ENCODE measurements around the gene NUP54.

Gene NUP54

GRCh38 chr4:76106442-76106841, 41.8 kb downstream of the NUP54 start:
- TF ChIP-seq, protein P1, sequence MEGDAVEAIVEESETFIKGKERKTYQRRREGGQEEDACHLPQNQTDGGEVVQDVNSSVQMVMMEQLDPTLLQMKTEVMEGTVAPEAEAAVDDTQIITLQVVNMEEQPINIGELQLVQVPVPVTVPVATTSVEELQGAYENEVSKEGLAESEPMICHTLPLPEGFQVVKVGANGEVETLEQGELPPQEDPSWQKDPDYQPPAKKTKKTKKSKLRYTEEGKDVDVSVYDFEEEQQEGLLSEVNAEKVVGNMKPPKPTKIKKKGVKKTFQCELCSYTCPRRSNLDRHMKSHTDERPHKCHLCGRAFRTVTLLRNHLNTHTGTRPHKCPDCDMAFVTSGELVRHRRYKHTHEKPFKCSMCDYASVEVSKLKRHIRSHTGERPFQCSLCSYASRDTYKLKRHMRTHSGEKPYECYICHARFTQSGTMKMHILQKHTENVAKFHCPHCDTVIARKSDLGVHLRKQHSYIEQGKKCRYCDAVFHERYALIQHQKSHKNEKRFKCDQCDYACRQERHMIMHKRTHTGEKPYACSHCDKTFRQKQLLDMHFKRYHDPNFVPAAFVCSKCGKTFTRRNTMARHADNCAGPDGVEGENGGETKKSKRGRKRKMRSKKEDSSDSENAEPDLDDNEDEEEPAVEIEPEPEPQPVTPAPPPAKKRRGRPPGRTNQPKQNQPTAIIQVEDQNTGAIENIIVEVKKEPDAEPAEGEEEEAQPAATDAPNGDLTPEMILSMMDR (IDR thresholded peaks at IDR 0.05; ENCODE audit: insufficient read depth, low read length, poor library complexity, severe bottlenecking) = no peak
- no peak for TF ChIP-seq EZH2phosphoT487 (conservative IDR thresholded peaks at IDR 0.05; ENCODE audit: low read length)
- H3K4me2 ChIP-seq (ENCODE audit: low read depth, low read length, poor library complexity, severe bottlenecking) = no peak overlapping the region
- H3K79me2 ChIP-seq (ENCODE audit: insufficient read depth, low read length) = no peaks in the 10 kb centered on the region
- H3K9ac ChIP-seq (ENCODE audit: low read length) = no peak overlapping the region
- H3K9me3 ChIP-seq (ENCODE audit: insufficient read depth, low read length) = no peaks in the 10 kb centered on the region
- no peaks in the 10 kb centered on the region for H3K27me3 ChIP-seq (ENCODE audit: low read length)
- H3F3A ChIP-seq (ENCODE audit: insufficient read depth) = no peaks in the 10 kb centered on the region
- H3K27ac ChIP-seq (ENCODE audit: low read depth, low read length) = no peak overlapping the region
- H4K20me1 ChIP-seq (ENCODE audit: low read depth, low read length) = no peaks in the 10 kb centered on the region
- H3K4me3 ChIP-seq (ENCODE audit: insufficient read depth, low read length, poor library complexity, severe bottlenecking) = no peak overlapping the region
- no peaks in the 10 kb centered on the region for H3K9me2 ChIP-seq (replicated peaks; ENCODE audit: insufficient read depth, low read length)
- no peak overlapping the region for H2AFZ ChIP-seq (ENCODE audit: low read depth, low read length, severe bottlenecking)
- H3K36me3 ChIP-seq (ENCODE audit: low read length) = no peaks in the 10 kb centered on the region

DNA sequence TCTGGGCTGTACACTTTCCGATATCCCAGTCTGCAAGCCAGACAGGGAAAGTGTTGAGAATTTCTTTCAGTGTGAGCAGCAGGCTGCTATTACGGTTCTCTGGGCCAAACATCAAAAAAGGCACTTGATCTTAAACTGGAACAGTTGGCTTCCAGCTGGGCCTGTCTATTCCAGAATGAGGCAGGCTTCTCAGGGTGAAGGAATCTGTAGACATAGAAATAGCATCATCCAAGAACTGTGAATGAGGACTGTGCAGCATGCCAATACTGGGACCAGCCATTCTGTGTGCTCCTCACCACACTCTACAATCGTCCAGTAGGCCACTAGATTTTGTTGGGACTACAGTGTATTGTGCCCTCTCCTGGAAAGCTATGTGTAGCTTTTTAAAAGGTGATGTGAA, 42.5 kb downstream of the NUP54 start:
- H4K20me1 ChIP-seq (ENCODE audit: low read depth, low read length) = no peaks in the 10 kb centered on the region
- H3K27ac ChIP-seq (ENCODE audit: low read depth, low read length) = no peak overlapping the region
- H3K36me3 ChIP-seq (ENCODE audit: low read length) = no peaks in the 10 kb centered on the region
- H3K9ac ChIP-seq (ENCODE audit: low read length) = no peak overlapping the region
- H3K4me2 ChIP-seq (ENCODE audit: low read depth, low read length, poor library complexity, severe bottlenecking) = no peak overlapping the region
- H3F3A ChIP-seq (ENCODE audit: insufficient read depth) = no peaks in the 10 kb centered on the region
- H3K9me3 ChIP-seq (ENCODE audit: insufficient read depth, low read length) = no peaks in the 10 kb centered on the region
- no peaks in the 10 kb centered on the region for H3K79me2 ChIP-seq (ENCODE audit: insufficient read depth, low read length)
- no peaks in the 10 kb centered on the region for H3K9me2 ChIP-seq (replicated peaks; ENCODE audit: insufficient read depth, low read length)
- no peaks in the 10 kb centered on the region for H3K27me3 ChIP-seq (ENCODE audit: low read length)
- no peak overlapping the region for H2AFZ ChIP-seq (ENCODE audit: low read depth, low read length, severe bottlenecking)
- no peak overlapping the region for H3K4me3 ChIP-seq (ENCODE audit: insufficient read depth, low read length, poor library complexity, severe bottlenecking)
- TF ChIP-seq, protein P1 (IDR thresholded peaks at IDR 0.05; ENCODE audit: insufficient read depth, low read length, poor library complexity, severe bottlenecking) = no peak
- TF ChIP-seq EZH2phosphoT487 (conservative IDR thresholded peaks at IDR 0.05; ENCODE audit: low read length) = no peak

DNA sequence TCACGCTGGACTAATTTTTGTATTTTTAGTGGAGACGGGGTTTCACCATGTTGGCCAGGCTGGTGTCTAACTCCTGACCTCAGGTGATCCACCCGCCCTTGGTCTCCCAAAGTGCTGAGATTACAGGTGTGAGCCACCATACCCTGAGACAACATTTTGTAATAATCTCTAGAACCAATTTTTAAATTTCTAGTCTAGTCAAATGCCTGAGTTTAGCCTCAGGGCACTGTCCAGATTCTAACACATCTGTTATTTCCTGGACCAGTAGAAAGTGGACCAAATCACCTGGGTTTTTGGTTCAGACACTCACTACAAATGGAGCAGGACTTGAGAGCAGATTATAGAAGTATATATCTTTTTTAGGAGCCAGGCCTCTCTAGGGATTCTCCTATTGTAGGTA, 52.1 kb downstream of the NUP54 start:
- Histone ChIP-seq H3K27me3 (ENCODE audit: low read length) (no peaks in the 10 kb centered on the region), H2AFZ (ENCODE audit: low read depth, low read length, severe bottlenecking) (no peak overlapping the region), H3K79me2 (ENCODE audit: insufficient read depth, low read length) (no peaks in the 10 kb centered on the region), H4K20me1 (ENCODE audit: low read depth, low read length) (no peaks in the 10 kb centered on the region), H3K4me3 (ENCODE audit: insufficient read depth, low read length, poor library complexity, severe bottlenecking) (no peak overlapping the region), H3K9me3 (ENCODE audit: insufficient read depth, low read length) (no peaks in the 10 kb centered on the region), H3K27ac (ENCODE audit: low read depth, low read length) (no peak overlapping the region), H3K36me3 (ENCODE audit: low read length) (no peaks in the 10 kb centered on the region), H3K4me2 (ENCODE audit: low read depth, low read length, poor library complexity, severe bottlenecking) (no peak overlapping the region), H3F3A (ENCODE audit: insufficient read depth) (no peaks in the 10 kb centered on the region), H3K9ac (ENCODE audit: low read length) (no peak overlapping the region), H3K9me2 (replicated peaks; ENCODE audit: insufficient read depth, low read length) (no peaks in the 10 kb centered on the region)
- no peak for TF ChIP-seq EZH2phosphoT487 (conservative IDR thresholded peaks at IDR 0.05; ENCODE audit: low read length)
- TF ChIP-seq, protein P1 (IDR thresholded peaks at IDR 0.05; ENCODE audit: insufficient read depth, low read length, poor library complexity, severe bottlenecking) = no peak

Measured in SU-DHL-6 (cell line).